HEK293 (cell line): ENCODE measurements around the gene PITPNC1.
A peak's percentile ranks its signal among the peaks of the same experiment; 100 is the strongest.

Source experiments
- CTCF ChIA-PET: fragments of 350-600 bp; formaldehyde crosslinking; extraction: SDS; loops from one replicate; lab custom pipeline; 2021; ENCODE audit warnings: antibody characterized with exemption; lab: Yijun Ruan, JAX
- POLR2A ChIA-PET: fragments of 300-600 bp; formaldehyde crosslinking; extraction: SDS; loops from one replicate; lab custom pipeline; 2020; ENCODE audit warnings: antibody characterized with exemption, inconsistent platforms; lab: Yijun Ruan, JAX
- H3K27ac ChIP-seq: fragments of 200-500 bp; sonication (Bioruptor generic); 2 replicates; pipeline ENCODE4 v1.5.1; 2014; ENCODE audit warnings: low read depth, low read length, control low read depth, inconsistent platforms; ENCODE audit errors: extremely low read depth
- H3K36me3 ChIP-seq, 2 experiments: fragments of 200-500 bp in 1 of 2; sonication (Bioruptor generic) in 1 of 2; 1 replicate in 1 of 2; 2 replicates in 1 of 2; pipeline ENCODE4 v1.5.1; 2014 to 2017; ENCODE audit warnings: inconsistent platforms in 2 of 2, low read length in 2 of 2; ENCODE audit not compliant: control insufficient read depth in 2 of 2, insufficient read depth in 1 of 2
- H3K4me1 ChIP-seq: fragments of 200-500 bp; sonication (Bioruptor generic); 2 replicates; pipeline ENCODE4 v1.5.1; 2014; ENCODE audit warnings: mild to moderate bottlenecking, low read length, inconsistent platforms; ENCODE audit not compliant: control insufficient read depth, insufficient read depth
- H3K4me3 ChIP-seq: 2 replicates; pipeline ENCODE4 v1.5.1; 2011; ENCODE audit warnings: low read depth, mild to moderate bottlenecking, control low read depth, low read length, moderate library complexity
- H3K9me3 ChIP-seq: fragments of 200-500 bp; sonication (Bioruptor generic); 2 replicates; pipeline ENCODE4 v1.5.1; 2014; ENCODE audit warnings: low read depth, low read length, inconsistent platforms; ENCODE audit not compliant: control insufficient read depth, insufficient read depth
- CTCF ChIP-seq: fragments of 450-650 bp; formaldehyde crosslinking; IDR thresholded peaks from 2 replicates; pipeline ENCODE4 v1.5.1; 2016; ENCODE audit warnings: missing biosample characterization, missing genetic modification characterization
- MZF1 ChIP-seq: fragments of 450-650 bp; formaldehyde crosslinking; IDR thresholded peaks from 2 replicates; pipeline ENCODE4 v1.5.1; 2017; ENCODE audit warnings: missing biosample characterization, missing genetic modification characterization, borderline replicate concordance
- REST ChIP-seq: fragments of 450-650 bp; formaldehyde crosslinking; IDR thresholded peaks from 2 replicates; pipeline ENCODE4 v1.5.1; 2016; ENCODE audit warnings: missing biosample characterization, missing genetic modification characterization
- SCRT2 ChIP-seq: fragments of 450-650 bp; formaldehyde crosslinking; IDR thresholded peaks from 2 replicates; pipeline ENCODE4 v1.5.1; 2016; ENCODE audit warnings: missing biosample characterization, missing genetic modification characterization
- ZBTB8A ChIP-seq: fragments of 450-650 bp; formaldehyde crosslinking; IDR thresholded peaks from 2 replicates; pipeline ENCODE4 v1.5.1; 2016; ENCODE audit warnings: missing biosample characterization, missing genetic modification characterization
- ZIC2 ChIP-seq: fragments of 450-650 bp; formaldehyde crosslinking; IDR thresholded peaks from 2 replicates; pipeline ENCODE4 v1.5.1; 2016; ENCODE audit warnings: missing biosample characterization, missing genetic modification characterization
- ZNF121 ChIP-seq: fragments of 450-650 bp; formaldehyde crosslinking; IDR thresholded peaks from 2 replicates; pipeline ENCODE4 v1.5.1; 2016; ENCODE audit warnings: missing biosample characterization, missing genetic modification characterization
- ZNF146 ChIP-seq: fragments of 450-650 bp; formaldehyde crosslinking; IDR thresholded peaks from 2 replicates; pipeline ENCODE4 v1.5.1; 2016; ENCODE audit warnings: missing biosample characterization, missing genetic modification characterization
- ZNF544 ChIP-seq: fragments of 450-650 bp; formaldehyde crosslinking; IDR thresholded peaks from 2 replicates; pipeline ENCODE4 v1.5.0; 2017; ENCODE audit warnings: missing biosample characterization, missing genetic modification characterization
- ZNF654 ChIP-seq: fragments of 450-650 bp; formaldehyde crosslinking; IDR thresholded peaks from 2 replicates; pipeline ENCODE4 v1.5.1; 2016; ENCODE audit warnings: low read depth, missing biosample characterization, missing genetic modification characterization
- ZNF704 ChIP-seq: fragments of 450-650 bp; formaldehyde crosslinking; IDR thresholded peaks from 2 replicates; pipeline ENCODE4 v1.5.1; 2016; ENCODE audit warnings: missing biosample characterization, missing genetic modification characterization

The PITPNC1 gene

GRCh38 chr17:67625971-67626370, 248.9 kb downstream of the PITPNC1 start:
- CTCF ChIA-PET: no interaction called here

GRCh38 chr17:67628580-67629013, 251.5 kb downstream of the PITPNC1 start:
- H3K27ac ChIP-seq: no peak overlapping the region
- H3K4me1 ChIP-seq: peaks cover 9% of the 10 kb centered on the region
- ChIA-PET CTCF (interaction anchor here (0.5 to 1.3 kb wide), 13 partner anchors 9 to 903 kb away, joined by 3 to 8 read pairs (median 3); no protein-coding TSS in a partner anchor), POLR2A (no interaction called here)
- no peaks in the 10 kb centered on the region; a peak in 1 of 3 replicates for H3K36me3 ChIP-seq
- H3K9me3 ChIP-seq: no peaks in the 10 kb centered on the region
- no peak overlapping the region for H3K4me3 ChIP-seq
- TF ChIP-seq CTCF (tag by site-specific recombination) (peak; percentile 61), ZNF544 (tag by site-specific recombination) (no peak), ZIC2 (tag by site-specific recombination) (peak; percentile 24; the same call in 1 of the 2 replicates), ZNF704 (no peak), ZNF654 (tag by site-specific recombination) (peak; percentile 5; the same call in 1 of the 2 replicates), MZF1 (tag by site-specific recombination) (0 out of 2 replicates have a peak, but pooled peaks have one; percentile 44)

More at GRCh38 chr17:67625971-67626370, 248.9 kb downstream of the PITPNC1 start:
- Histone ChIP-seq H3K9me3 (no peaks in the 10 kb centered on the region), H3K4me1 (peaks cover 9% of the 10 kb centered on the region), H3K36me3 (no peaks in the 10 kb centered on the region), H3K4me3 (no peak overlapping the region), H3K27ac (no peak overlapping the region)
- peak; percentile 83; the same call in 1 of the 2 replicates for TF ChIP-seq ZNF121 (tag by site-specific recombination)
- TF ChIP-seq ZNF146: no peak
- POLR2A ChIA-PET: no interaction called here

GRCh38 chr17:67629971-67630320, 252.9 kb downstream of the PITPNC1 start:
- peak; percentile 64; the same call in 1 of the 2 replicates for TF ChIP-seq SCRT2
- TF ChIP-seq ZBTB8A (tag by site-specific recombination): peak; percentile 86
- TF ChIP-seq CTCF (tag by site-specific recombination): peak; percentile 33; the same call in 1 of the 2 replicates
- peak; percentile 50 for TF ChIP-seq ZNF654 (tag by site-specific recombination)
- TF ChIP-seq REST (tag by site-specific recombination): no peak
- H3K9me3 ChIP-seq: no peaks in the 10 kb centered on the region
- H3K4me3 ChIP-seq: no peak overlapping the region
- POLR2A ChIA-PET: interaction anchor here (0.6 kb wide), 1 partner anchor 156 kb away, joined by 5 read pairs; no protein-coding TSS in a partner anchor
- no peaks in the 10 kb centered on the region; a peak in 1 of 3 replicates for H3K36me3 ChIP-seq
- no peak overlapping the region for H3K27ac ChIP-seq
- CTCF ChIA-PET: interaction anchor here (0.6 to 1.3 kb wide), 8 partner anchors 11 to 254 kb away, joined by 3 to 6 read pairs (median 3); no protein-coding TSS in a partner anchor
- peaks cover 7% of the 10 kb centered on the region for H3K4me1 ChIP-seq
